Urothelium cell line (cell line): ENCODE measurements around the gene C17orf114.
"Not testable (repeated sequence)": the region's sequence is repeated elsewhere in the genome, so short reads cannot be mapped to it uniquely, and the experiment has no call there.

Experiments
- DNase-seq: peaks from one replicate; pipeline ENCODE4 v3.0.0; 2011; ENCODE audit warnings: low spot score, mixed read lengths
- FAIRE-seq: peaks from 2 replicates; lab custom pipeline; 2011; peaks lifted over from hg19 to GRCh38; lab: Jason Lieb, UNC

Gene C17orf114

DNA sequence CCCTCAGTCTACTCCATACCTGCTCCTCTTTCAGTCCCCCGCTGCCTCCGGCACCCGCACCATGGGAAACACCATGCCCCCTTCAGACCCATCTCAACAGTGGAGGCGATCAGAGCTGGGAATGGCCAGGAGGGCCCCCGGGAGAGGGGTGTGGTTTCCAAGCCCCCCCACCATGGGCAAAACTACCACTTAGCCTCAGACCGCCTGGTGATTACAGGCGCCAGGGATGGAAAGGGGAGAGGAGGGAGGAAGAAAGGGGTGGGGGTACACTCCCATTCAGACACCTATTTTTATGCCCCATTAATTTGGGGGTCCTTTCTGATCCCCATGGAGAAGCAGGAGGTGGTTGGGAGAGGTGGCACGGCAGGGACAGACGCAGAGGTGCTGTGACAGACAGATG is at the start of gene C17orf114:
C17orf114 (minus strand) TSS at position 101 of the 400 bp plus-strand sequence.
- no peak for FAIRE-seq

GRCh38 chr17:4851084-4851483 is 49.0 kb upstream of the C17orf114 start:
- DNase-seq (no peak), FAIRE-seq (no peak)

More for the DNA sequence above, at the start of gene C17orf114:
- no peak for DNase-seq

GRCh38 chr17:4850246-4850645 is 48.1 kb upstream of the C17orf114 start:
- FAIRE-seq = no peak

DNA sequence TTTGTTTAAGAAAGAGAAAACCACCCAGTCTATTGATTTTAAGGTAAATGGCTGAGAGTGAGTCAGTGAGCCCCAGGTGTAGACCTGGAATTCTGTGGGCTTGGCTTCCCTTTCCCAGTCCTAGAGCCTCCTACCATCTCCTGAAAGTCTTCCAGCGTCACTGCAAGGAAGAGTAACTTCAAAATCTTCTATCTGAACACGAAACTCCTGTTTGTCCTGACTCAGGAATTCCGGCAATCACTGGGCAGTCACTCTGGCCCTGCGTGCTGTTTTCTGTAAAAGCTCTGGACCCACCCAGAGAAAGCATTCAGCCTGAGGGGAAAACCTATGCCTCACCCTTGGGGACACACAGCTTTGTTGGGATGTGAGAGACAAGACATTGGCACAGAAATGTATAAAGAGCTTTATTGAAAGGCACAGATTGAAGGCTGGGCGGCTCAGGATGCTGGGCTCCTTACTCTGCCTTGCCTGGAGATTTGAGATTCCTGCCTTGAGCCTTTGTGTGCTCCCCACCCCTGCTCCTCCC is 46.9 kb upstream of the C17orf114 start:
- DNase-seq = no peak

More at GRCh38 chr17:4850246-4850645, 48.1 kb upstream of the C17orf114 start:
- no peak for DNase-seq

DNA sequence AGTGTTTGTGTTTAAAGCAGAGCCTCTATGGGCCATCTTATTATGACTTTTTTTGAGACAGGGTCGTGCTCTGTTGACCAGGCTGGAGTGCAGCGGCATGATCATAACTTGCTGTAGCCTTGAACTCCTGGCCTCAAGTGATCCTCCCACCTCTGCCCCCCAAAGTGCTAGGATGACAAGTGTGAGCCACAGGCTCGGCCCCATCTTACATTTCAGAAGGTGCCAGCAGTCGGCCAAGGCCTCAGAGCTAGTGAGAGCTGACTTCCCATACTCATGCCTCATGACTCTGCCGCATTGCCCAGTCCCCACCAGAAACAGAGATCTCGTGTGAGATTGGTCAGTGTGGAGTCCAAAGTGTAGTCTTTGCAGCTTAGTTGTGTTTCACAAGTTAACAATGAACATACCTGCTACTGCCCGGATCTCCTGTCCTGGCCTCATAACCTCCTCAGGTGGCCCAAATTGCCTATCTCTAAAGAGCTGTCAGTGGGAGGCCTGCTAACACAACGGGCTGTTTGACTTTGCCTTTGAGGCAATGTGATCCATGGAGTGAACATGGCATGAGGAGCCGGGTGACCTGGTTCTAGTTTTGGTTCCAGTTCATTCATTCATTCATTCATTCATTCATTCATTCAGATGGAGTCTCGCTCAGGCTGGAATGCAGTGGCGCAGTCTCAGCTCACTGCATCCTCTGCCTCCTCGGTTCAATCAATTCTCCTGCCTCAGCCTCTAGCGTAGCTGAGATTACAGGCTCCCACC is 44.7 kb upstream of the C17orf114 start:
- no peak for DNase-seq
- FAIRE-seq = no peak

More for the DNA sequence above, 46.9 kb upstream of the C17orf114 start:
- no peak for FAIRE-seq

- FAIRE-seq (no peak), DNase-seq (no peak)
Measured at GRCh38 chr17:4845118-4845517, 43.0 kb upstream of the C17orf114 start.

DNA sequence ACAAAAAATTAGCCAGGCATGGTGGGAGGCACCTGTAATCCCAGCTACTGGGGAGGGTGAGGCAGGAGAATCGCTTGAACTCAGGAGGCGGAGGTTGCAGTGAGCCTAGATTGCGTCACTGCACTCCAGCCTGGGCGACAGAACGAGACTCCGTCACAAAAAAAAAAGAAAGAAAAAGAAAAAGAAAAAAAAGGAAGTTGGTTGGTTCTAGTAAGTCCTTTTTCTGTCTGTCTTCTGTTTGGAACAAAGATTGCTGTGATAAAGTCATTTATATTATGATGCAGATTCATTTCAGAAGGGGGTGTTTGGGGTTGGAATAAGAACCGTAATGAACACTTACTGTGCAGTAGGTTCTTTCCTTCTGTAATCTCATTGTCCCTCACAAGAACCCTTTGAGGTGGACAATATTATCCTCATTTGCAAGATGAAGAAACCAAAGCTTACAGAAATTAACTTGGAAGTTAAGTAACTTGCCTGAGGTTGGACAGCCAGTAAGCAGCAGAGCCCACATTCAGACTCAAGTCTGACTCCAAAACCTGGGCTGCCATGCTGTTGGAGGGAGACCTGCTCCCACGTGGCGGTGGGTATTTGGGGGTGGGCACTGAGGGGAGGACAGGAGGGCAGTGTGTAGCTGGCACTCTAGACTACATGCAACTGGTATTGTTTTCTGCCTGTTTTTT is 41.3 kb upstream of the C17orf114 start:
- no peak for DNase-seq
- FAIRE-seq = no peak

DNA sequence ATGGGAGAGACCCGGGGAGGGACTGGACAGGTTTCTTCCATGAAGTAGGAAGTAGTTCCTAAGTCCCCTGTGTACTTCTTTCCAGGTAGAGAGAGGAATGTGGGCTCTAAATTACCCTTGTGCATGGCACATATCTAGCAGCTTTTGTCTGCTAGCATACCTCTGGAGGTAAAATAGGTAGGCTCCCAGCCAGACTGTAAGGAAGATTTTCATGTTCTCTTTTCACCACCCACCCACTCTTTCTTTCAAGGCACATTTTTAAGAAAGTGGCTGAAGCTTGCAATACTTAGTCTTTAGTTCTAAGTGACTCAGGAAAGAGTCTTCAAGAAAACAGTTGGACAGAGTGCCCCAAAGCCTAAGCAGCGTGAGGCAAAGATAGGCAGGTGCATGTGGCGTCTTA is 40.2 kb upstream of the C17orf114 start:
- DNase-seq (no peak), FAIRE-seq (no peak)

DNA sequence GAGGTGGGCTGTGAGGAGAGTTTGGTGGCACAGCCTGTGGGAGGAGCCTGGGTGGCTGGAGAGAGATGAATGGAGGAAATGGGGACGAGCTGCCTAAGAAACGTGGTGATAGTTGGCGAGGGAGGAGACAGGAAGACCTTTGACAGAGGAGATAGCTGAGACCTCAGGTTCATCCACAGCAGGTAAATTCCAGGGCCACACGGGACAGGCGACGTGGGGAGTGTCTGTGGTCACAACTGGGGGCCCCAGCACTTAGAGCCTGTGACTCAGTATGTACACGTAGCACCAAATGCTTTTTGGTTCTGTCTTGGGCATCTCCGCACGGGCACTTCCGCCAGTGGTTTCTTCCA is 38.7 kb upstream of the C17orf114 start:
- DNase-seq (no peak), FAIRE-seq (no peak)

DNA sequence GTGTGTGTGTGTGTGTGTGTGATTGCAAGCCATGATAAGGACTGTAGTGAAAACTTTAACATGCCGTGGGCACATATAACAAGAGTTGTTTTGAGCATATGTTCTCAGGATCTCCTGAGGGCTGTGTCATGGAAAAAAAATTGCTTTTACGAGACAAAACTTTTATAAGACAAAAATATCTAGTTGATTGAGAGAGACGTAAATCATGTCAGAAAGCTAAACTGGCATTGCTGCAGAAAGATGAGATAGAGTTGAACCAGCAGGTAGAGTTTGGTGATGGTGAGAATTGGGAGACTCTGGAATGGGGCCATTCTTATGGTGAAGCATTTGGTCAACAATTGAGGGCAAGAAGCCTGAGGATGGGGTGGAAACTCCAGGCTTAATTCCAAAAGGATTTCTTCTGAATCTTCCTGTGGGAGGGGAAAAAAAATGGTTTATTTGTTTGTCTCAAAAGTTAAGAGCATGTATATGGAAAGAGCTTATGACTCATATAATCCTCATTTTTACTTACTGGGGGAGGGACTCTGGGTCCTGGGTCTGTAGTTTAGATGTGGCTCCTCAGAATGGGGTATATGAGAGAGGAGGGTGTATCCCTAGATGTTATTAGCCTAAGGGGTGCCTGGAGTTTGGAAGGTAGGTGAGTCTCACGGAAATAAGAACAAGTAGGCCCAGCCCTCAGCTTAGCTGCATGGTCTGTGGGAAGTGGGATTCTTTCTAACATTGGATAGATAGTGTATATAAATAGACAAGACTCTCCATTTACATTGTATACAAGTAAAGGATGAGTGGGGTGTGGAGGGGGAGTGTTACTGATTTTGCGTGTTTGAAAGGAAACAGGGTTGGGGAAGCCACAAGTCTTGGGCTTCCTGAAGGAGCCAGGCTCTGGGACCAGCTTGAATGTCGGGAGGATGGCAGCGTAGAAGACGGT is 38.1 kb upstream of the C17orf114 start:
- DNase-seq (no peak), FAIRE-seq (no peak)

GRCh38 chr17:4839221-4839620 is 37.1 kb upstream of the C17orf114 start:
- FAIRE-seq (no peak), DNase-seq (no peak)

GRCh38 chr17:4838309-4838785 is 36.2 kb upstream of the C17orf114 start:
- no peak for DNase-seq

DNA sequence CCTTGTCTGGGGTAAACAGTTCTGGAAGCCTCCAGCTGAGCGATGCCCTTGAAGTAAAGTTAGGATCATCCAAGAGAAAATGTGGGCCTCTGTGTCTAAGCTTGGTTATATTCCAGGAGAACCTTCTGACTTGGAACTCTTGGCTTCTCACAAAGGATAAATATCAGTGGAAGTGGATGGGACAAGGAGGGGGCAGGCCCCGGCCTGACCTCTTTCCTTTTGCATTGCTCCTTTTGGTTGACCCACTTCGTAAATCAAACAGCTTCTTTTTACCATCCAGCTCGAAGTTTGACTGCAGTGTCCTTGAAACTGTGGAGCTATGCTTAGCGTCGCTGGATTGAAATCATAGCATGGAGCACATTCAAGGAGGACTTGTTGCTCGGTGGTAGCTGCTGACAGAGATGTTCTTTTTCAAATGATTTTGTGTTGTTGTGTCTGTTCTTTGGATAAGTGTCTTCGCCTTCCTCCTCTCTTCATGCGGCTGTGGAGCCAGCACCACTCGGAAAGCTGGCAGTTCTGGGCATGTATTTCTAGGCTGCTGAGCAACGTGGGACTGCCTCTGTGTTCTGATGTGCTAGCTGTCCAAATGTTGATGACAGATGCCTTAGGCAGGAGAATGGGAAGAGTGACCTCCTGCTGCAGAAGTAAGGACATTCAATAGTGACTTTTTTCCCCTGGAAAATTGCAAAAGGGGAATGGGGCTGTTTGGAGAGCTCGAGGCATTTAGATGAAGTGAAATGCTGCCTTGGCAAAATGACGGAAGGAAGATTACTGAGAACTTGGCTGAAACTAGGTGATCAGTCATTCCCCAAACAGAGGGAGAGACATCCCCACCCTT is 35.6 kb upstream of the C17orf114 start:
- FAIRE-seq (no peak), DNase-seq (no peak)

More at GRCh38 chr17:4838309-4838785, 36.2 kb upstream of the C17orf114 start:
- no peak for FAIRE-seq

- no peak for DNase-seq
Measured at GRCh38 chr17:4836221-4836620, 34.1 kb upstream of the C17orf114 start.

GRCh38 chr17:4834681-4835020 is 32.5 kb upstream of the C17orf114 start:
- FAIRE-seq = no peak
- DNase-seq = no peak

More at GRCh38 chr17:4836221-4836620, 34.1 kb upstream of the C17orf114 start:
- no peak for FAIRE-seq

GRCh38 chr17:4833941-4834680 is 32.0 kb upstream of the C17orf114 start:
- peak; percentile 13 for DNase-seq
- no peak for FAIRE-seq

- peak; percentile 96 for DNase-seq
- no peak for FAIRE-seq
Measured at GRCh38 chr17:4833178-4833940, 31.2 kb upstream of the C17orf114 start, which contains the start of gene MINK1. Gene MINK1 (plus strand): TSS chr17:4833340. CDS start chr17:4833584, 244 bp downstream.

DNA sequence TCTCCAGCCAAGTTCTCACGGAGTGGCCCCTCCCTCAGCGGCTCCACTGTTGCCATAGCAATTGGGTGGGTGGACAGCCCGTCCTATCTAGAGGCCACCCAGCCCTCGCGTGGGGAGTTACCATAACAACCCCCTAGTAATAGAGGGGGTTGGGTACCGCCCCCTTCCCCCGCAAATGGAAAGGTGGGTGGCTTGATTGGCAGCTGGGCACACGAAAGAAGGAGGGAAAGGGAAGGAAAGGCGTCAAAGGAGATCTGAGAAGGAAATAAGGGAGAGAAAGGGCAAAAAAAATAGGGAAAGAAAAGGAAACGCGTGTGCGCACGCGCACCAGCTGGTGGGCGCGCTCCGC is 30.7 kb upstream of the C17orf114 start:
- FAIRE-seq, DNase-seq: not testable (repeated sequence)
